NCI-H1105 (cell line): ENCODE data around the gene HECTD3.
"Not testable (repeated sequence)": the region's sequence is repeated elsewhere in the genome, so short reads cannot be mapped to it uniquely, and the experiment has no call there.

ENCODE experiments used
- DNase-seq: peaks from one replicate; lab custom pipeline; 2025; lab: John Stamatoyannopoulos, UW

HECTD3 gene

GRCh38 chr1:45014321-45015028 lies 3.4 kb upstream of the HECTD3 start:
- peak; percentile 67 for DNase-seq

GRCh38 chr1:45013551-45014209 lies 2.6 kb upstream of the HECTD3 start:
- DNase-seq, result no peak

- DNase-seq, result peak; percentile 54
Observed at GRCh38 chr1:45012639-45013278, 1.6 kb upstream of the HECTD3 start.

- DNase-seq, result peak; percentile 98
Observed at GRCh38 chr1:45011837-45012638, 914 bp upstream of the HECTD3 start, which contains the start of gene UROD. Gene UROD (plus strand): TSS chr1:45012254. CDS start chr1:45012266, 12 bp downstream.

- DNase-seq, result peak; percentile 43
Observed at GRCh38 chr1:45009956-45010854, 919 bp downstream of the HECTD3 start.

GRCh38 chr1:45009296-45009865 lies 1.7 kb downstream of the HECTD3 start:
- no peak for DNase-seq

GRCh38 chr1:45008516-45008915 lies 2.6 kb downstream of the HECTD3 start:
- DNase-seq, result no peak

GRCh38 chr1:45008076-45008475 lies 3.0 kb downstream of the HECTD3 start:
- no peak for DNase-seq

GRCh38 chr1:45007311-45007710 lies 3.8 kb downstream of the HECTD3 start:
- no peak for DNase-seq

GRCh38 chr1:45005761-45006160 lies 5.4 kb downstream of the HECTD3 start:
- no peak for DNase-seq

GRCh38 chr1:45004281-45004920 lies 6.7 kb downstream of the HECTD3 start:
- no peak for DNase-seq

- DNase-seq, result no peak
Observed at GRCh38 chr1:45003741-45004140, 7.4 kb downstream of the HECTD3 start.

GRCh38 chr1:45002650-45003645 lies 8.2 kb downstream of the HECTD3 start:
- no peak for DNase-seq

- not testable (repeated sequence) for DNase-seq
Observed at GRCh38 chr1:45001576-45001975, 9.5 kb downstream of the HECTD3 start.

- no peak for DNase-seq
Observed at GRCh38 chr1:45001011-45001481, 10.1 kb downstream of the HECTD3 start.

GRCh38 chr1:44999232-44999631 lies 11.9 kb downstream of the HECTD3 start:
- no peak for DNase-seq

GRCh38 chr1:44995467-44996238 lies 15.5 kb downstream of the HECTD3 start:
- DNase-seq, result no peak

GRCh38 chr1:44994309-44994898 lies 16.7 kb downstream of the HECTD3 start:
- DNase-seq, result no peak
